ENCODE data around the gene ZNF532.

DNA sequence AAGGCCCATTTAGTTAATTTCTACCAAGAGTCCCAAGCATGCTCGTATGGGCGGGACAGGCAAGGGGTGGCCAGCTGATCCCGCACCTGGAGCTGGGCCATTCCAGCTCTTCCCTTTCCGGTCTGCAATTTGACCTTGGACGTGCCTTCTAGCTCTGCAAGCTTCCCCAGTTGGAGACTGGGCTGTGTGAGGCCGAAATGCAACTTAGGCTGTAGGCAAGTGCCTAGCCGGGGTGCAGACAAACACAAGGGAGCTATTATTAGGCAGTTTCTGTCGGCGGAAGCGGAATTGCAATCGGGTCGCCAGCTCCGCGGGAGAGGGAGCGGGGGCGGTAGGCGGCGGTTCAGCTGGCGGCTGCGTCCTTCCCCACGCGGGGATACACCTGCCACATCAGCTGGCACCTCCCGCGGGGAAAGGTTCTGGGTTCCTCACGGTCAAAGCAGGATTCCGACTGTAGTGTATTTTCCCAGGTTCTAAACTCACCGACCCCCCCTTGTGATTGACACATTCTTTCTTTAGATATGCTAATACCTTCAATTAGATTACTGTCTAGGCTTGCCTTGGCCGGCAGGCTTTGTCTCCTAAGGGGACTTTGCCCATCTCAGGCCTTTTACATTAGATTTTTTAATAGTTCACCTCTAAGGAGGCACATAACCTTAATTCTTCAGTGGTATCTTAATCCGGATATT is 17.1 kb upstream of the ZNF532 start:
- TF ChIP-seq, protein P1, sequence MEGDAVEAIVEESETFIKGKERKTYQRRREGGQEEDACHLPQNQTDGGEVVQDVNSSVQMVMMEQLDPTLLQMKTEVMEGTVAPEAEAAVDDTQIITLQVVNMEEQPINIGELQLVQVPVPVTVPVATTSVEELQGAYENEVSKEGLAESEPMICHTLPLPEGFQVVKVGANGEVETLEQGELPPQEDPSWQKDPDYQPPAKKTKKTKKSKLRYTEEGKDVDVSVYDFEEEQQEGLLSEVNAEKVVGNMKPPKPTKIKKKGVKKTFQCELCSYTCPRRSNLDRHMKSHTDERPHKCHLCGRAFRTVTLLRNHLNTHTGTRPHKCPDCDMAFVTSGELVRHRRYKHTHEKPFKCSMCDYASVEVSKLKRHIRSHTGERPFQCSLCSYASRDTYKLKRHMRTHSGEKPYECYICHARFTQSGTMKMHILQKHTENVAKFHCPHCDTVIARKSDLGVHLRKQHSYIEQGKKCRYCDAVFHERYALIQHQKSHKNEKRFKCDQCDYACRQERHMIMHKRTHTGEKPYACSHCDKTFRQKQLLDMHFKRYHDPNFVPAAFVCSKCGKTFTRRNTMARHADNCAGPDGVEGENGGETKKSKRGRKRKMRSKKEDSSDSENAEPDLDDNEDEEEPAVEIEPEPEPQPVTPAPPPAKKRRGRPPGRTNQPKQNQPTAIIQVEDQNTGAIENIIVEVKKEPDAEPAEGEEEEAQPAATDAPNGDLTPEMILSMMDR (IDR thresholded peaks at IDR 0.05), result no peak
- TF ChIP-seq POLR2A (IDR thresholded peaks at IDR 0.05), result no peak
